ENCODE data around the gene PITX2. TPM values are rescaled to one million over a fixed set of nuclear protein-coding genes. Genes with fewer than 3 reads are reported as not detected.

Gene PITX2
- total RNA-seq, 4 donors from 2014 or later, result 15.0 to 34.4 (median 24.5) TPM

DNA sequence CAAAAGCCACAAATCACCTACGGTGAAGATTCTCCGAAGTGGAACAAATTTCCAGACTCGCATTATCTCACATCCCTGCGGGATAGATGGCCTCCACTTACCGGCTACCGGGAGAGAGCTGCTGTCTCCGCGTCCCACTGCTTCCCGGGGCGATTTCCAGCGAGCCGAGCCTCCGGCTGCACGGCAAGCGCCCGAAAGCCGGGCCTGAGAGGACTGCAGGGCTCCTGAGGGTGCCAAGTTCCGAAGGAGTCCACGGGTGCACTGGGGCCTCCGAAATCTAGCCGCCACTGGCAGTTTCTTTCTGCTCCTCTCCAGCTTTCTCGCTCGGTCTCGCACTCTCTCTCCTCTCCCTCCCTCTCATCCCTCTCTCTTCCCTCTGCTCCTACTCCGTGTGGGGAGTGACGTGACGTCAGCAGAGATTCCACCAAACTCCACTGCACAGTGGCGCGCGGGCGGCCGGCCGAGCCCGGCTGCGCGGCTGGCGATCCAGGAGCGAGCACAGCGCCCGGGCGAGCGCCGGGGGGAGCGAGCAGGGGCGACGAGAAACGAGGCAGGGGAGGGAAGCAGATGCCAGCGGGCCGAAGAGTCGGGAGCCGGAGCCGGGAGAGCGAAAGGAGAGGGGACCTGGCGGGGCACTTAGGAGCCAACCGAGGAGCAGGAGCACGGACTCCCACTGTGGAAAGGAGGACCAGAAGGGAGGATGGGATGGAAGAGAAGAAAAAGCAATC lies 14.0 kb upstream of the PITX2 start:
- TF ChIP-seq POLR2AphosphoS5 (IDR thresholded peaks at IDR 0.05), result peak in 2 of 3 donors; percentile 51 to 80
- TF ChIP-seq EP300 (IDR thresholded peaks at IDR 0.05; ENCODE audit: low read depth), result no peak
- in situ Hi-C loops (cut with MboI; ENCODE audit: low pct_ligation_motif_present in 1 of 4, low pct_unique_long_range_greater_than_20kb in 1 of 4, low sequenced_read_pairs in 3 of 4) (loop anchor here in 3 of 4 donors (25.0 kb wide), 3 partner anchors 325 to 1000 kb away; no protein-coding TSS in a partner anchor), intact Hi-C loops (cut with DNase I; ENCODE audit: low total_unique reads) (no loop called here)
- Histone ChIP-seq H3K4me1 (peaks cover 0 to 36% (median 27%) of the 10 kb centered on the region in 4 donors), H3K36me3 (no peaks in the 10 kb centered on the region), H3K9me3 (no peaks in the 10 kb centered on the region), H3K27me3 (peaks cover 100% of the 10 kb centered on the region), H3K4me3 (peak overlapping the region in 3 of 4 donors; percentile 31 to 54 (median 41)), H3K27ac (peak overlapping the region in 2 of 4 donors; percentile 51 to 80)
- WGBS, 2 donors (ENCODE audit: low coverage in 1 of 2), result 5 to 12% methylated on average over 8 to 56 of the region's 56 CpGs
- peak; percentile 73 for DNase-seq

DNA sequence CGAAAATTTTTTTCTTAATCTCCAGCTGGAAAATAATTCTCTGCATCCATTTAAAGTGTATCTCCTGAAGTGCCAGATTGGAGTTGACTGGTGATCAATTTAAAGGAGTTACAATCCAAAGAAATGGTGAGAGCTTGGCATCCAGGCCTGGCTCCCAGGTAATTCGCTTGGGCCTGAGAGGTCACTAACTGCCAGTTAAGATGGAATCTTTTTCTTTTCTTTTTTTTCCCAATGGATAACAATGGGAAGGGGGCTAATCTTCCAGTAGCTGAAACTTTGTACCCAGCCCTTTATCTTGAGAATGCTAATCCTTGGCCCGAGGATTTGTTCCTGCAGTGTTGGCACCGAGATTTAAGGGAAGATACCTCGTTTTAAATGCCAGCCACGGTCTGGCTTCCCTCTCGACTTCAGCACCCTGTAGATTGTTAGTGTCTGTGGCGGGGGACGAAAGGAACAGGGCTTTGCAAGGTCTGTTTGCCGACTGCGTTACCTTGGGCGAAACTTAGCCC lies 13.3 kb upstream of the PITX2 start:
- intact Hi-C loops (cut with DNase I; ENCODE audit: low total_unique reads), result no loop called here
- Histone ChIP-seq H3K27ac (peak overlapping the region in 2 of 4 donors; percentile 51 to 80), H3K36me3 (no peaks in the 10 kb centered on the region), H3K4me1 (peaks cover 0 to 37% (median 30%) of the 10 kb centered on the region in 4 donors), H3K4me3 (peak overlapping the region in 3 of 4 donors; percentile 31 to 54 (median 41)), H3K9me3 (no peaks in the 10 kb centered on the region), H3K27me3 (peaks cover 100% of the 10 kb centered on the region)
- no peak for TF ChIP-seq POLR2A (IDR thresholded peaks at IDR 0.05)
- TF ChIP-seq EP300 (IDR thresholded peaks at IDR 0.05; ENCODE audit: low read depth), result no peak
- TF ChIP-seq, protein P1, sequence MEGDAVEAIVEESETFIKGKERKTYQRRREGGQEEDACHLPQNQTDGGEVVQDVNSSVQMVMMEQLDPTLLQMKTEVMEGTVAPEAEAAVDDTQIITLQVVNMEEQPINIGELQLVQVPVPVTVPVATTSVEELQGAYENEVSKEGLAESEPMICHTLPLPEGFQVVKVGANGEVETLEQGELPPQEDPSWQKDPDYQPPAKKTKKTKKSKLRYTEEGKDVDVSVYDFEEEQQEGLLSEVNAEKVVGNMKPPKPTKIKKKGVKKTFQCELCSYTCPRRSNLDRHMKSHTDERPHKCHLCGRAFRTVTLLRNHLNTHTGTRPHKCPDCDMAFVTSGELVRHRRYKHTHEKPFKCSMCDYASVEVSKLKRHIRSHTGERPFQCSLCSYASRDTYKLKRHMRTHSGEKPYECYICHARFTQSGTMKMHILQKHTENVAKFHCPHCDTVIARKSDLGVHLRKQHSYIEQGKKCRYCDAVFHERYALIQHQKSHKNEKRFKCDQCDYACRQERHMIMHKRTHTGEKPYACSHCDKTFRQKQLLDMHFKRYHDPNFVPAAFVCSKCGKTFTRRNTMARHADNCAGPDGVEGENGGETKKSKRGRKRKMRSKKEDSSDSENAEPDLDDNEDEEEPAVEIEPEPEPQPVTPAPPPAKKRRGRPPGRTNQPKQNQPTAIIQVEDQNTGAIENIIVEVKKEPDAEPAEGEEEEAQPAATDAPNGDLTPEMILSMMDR (IDR thresholded peaks at IDR 0.05), result no peak
- TF ChIP-seq POLR2AphosphoS5 (IDR thresholded peaks at IDR 0.05), result no peak
- no peak for DNase-seq
- WGBS, 2 donors (ENCODE audit: low coverage in 1 of 2), result 16 to 17% methylated on average over 2 to 12 of the region's 12 CpGs
- in situ Hi-C loops (cut with MboI; ENCODE audit: low pct_ligation_motif_present in 1 of 4, low pct_unique_long_range_greater_than_20kb in 1 of 4, low sequenced_read_pairs in 3 of 4), result loop anchor here in 3 of 4 donors (25.0 kb wide), 3 partner anchors 326 to 1001 kb away; no protein-coding TSS in a partner anchor

DNA sequence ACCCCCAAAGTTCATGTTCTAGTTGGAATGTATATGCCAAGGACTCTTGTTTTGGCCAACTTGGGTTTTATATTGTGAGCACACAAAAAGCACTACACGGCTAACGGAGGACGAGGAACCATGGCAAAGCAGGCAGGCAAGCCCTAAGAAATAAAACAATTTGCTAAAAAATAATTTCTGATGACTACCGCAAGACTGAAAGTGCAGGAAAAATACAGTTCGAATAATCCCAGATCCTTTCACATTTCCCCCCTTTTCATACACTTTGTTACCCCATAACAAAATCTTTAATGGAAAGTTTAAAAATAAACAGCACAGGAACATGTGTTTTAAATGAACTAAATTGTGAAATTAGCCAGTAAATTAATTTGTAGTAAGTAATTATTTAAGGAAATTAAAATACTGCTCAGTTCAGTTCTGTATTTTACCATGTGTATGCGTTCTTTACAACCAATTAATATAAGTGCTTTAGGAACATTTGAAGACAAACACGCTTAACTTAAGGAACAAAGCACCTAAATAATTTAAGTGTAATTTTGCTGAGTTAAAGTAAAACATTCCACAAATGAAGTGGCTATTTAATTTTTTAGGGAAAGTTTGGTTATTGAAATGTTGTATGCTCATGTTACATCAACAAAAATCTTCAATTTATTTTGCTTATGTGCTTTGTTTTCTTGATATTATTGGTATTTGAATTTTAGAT lies 12.4 kb upstream of the PITX2 start:
- no peaks in the 10 kb centered on the region for H3K9me3 ChIP-seq
- H3K27me3 ChIP-seq, result peaks cover 100% of the 10 kb centered on the region
- WGBS, 2 donors (ENCODE audit: low coverage in 1 of 2), result 12 to 13% methylated on average over 7 of the region's 7 CpGs
- in situ Hi-C loops (cut with MboI; ENCODE audit: low pct_ligation_motif_present in 1 of 4, low pct_unique_long_range_greater_than_20kb in 1 of 4, low sequenced_read_pairs in 3 of 4) (loop anchor here in 3 of 4 donors (25.0 kb wide), 3 partner anchors 327 to 1002 kb away; no protein-coding TSS in a partner anchor), intact Hi-C loops (cut with DNase I; ENCODE audit: low total_unique reads) (no loop called here)
- peak overlapping the region in 1 of 4 donors; percentile 41 for H3K4me3 ChIP-seq
- H3K36me3 ChIP-seq, result no peaks in the 10 kb centered on the region
- no peak for DNase-seq
- peak overlapping the region in 1 of 4 donors; percentile 80 for H3K27ac ChIP-seq
- H3K4me1 ChIP-seq, result peaks cover 0 to 45% (median 33%) of the 10 kb centered on the region in 4 donors
- TF ChIP-seq EP300 (IDR thresholded peaks at IDR 0.05; ENCODE audit: low read depth) (no peak), POLR2AphosphoS5 (IDR thresholded peaks at IDR 0.05) (no peak), POLR2A (IDR thresholded peaks at IDR 0.05) (no peak)
- TF ChIP-seq, protein P1 (IDR thresholded peaks at IDR 0.05), result no peak

- TF ChIP-seq POLR2AphosphoS5 (IDR thresholded peaks at IDR 0.05), result no peak
- TF ChIP-seq POLR2A (IDR thresholded peaks at IDR 0.05), result no peak
- TF ChIP-seq EP300 (IDR thresholded peaks at IDR 0.05; ENCODE audit: low read depth), result no peak
- TF ChIP-seq, protein P1 (IDR thresholded peaks at IDR 0.05), result no peak
- intact Hi-C loops (cut with DNase I; ENCODE audit: low total_unique reads), result no loop called here
- peaks cover 100% of the 10 kb centered on the region for H3K27me3 ChIP-seq
These were observed 11.7 kb upstream of the PITX2 start for GRCh38 chr4:110634350-110635162.

More at GRCh38 chr4:110634350-110635162, 11.7 kb upstream of the PITX2 start:
- Histone ChIP-seq H3K4me1 (peaks cover 0 to 45% (median 33%) of the 10 kb centered on the region in 4 donors), H3K27ac (peak overlapping the region in 1 of 4 donors; percentile 21), H3K4me3 (peak overlapping the region in 1 of 4 donors; percentile 41), H3K9me3 (no peaks in the 10 kb centered on the region), H3K36me3 (no peaks in the 10 kb centered on the region)
- WGBS, 2 donors (ENCODE audit: low coverage in 1 of 2), result 19 to 21% methylated on average over 7 to 11 of the region's 11 CpGs
- in situ Hi-C loops (cut with MboI; ENCODE audit: low pct_ligation_motif_present in 1 of 4, low pct_unique_long_range_greater_than_20kb in 1 of 4, low sequenced_read_pairs in 3 of 4), result loop anchor here in 3 of 4 donors (25.0 kb wide), 3 partner anchors 328 to 1003 kb away; no protein-coding TSS in a partner anchor
- no peak for DNase-seq

Data from transverse colon (tissue), 4 donors.